IMR-90 (cell line): Measurements from ENCODE around the gene RNF125. TPM values are rescaled to one million over a fixed set of nuclear protein-coding genes. Genes with fewer than 3 reads are reported as not detected.

Source experiments
- polyA plus RNA-seq, 3 experiments: library from polyadenylated mRNA; depleted of rRNA; stranded (reverse); fragments of >200 nt; gene quantifications; 2 replicates each; pipeline ENCODE4 v1.2.3, GENCODE V29; 2012; ENCODE audit warnings: low replicate concordance in 1 of 3
- total RNA-seq: library from RNA; depleted of rRNA; stranded (reverse); fragments of >200 nt; gene quantifications from 2 replicates; pipeline ENCODE4 v1.2.3, GENCODE V29; 2012; rRNA removed

The RNF125 gene
- total and polyA plus RNA-seq, 2 of the 4 experiments (the other 2 are of a cell fraction), result under 0.01 to 0.10 TPM

Other genes starting within 250 kb of the RNF125 start
- 50.0 and 54.3 TPM in 2 replicates for gene TRAPPC8, start 75.7 kb upstream of the RNF125 start, total RNA-seq
- gene TRAPPC8, start 75.7 kb upstream of the RNF125 start, polyA plus RNA-seq (2012; rRNA removed), result 17.7 and 21.8 TPM in 2 replicates
- 36.0 and 44.7 TPM in 2 replicates for gene RNF138, start 73.0 kb downstream of the RNF125 start, total RNA-seq
- 18.1 and 20.2 TPM in 2 replicates for gene RNF138, start 73.0 kb downstream of the RNF125 start, polyA plus RNA-seq (2012; rRNA removed)
- gene MEP1B, start 171.2 kb downstream of the RNF125 start, total RNA-seq, result not detected in 2 replicates
- not detected in 2 replicates for gene MEP1B, start 171.2 kb downstream of the RNF125 start, polyA plus RNA-seq (2012; rRNA removed)